ENCODE results near the gene MICAL2.
"Not testable (repeated sequence)": the region's sequence is repeated elsewhere in the genome, so short reads cannot be mapped to it uniquely, and the experiment has no call there.

Gene MICAL2

GRCh38 chr11:12137005-12137690, 26.8 kb downstream of the MICAL2 start:
- no peak for DNase-seq

GRCh38 chr11:12137938-12138731, 27.7 kb downstream of the MICAL2 start:
- no peak for DNase-seq

GRCh38 chr11:12139144-12139881, 28.9 kb downstream of the MICAL2 start:
- no peak for DNase-seq

- no peak for DNase-seq
Observed at GRCh38 chr11:12140186-12140793, 29.9 kb downstream of the MICAL2 start.

- DNase-seq: no peak
Observed at GRCh38 chr11:12141283-12141682, 30.9 kb downstream of the MICAL2 start.

- DNase-seq: no peak
Observed at GRCh38 chr11:12142176-12142575, 31.8 kb downstream of the MICAL2 start.

GRCh38 chr11:12142909-12143308, 32.5 kb downstream of the MICAL2 start:
- no peak for DNase-seq

GRCh38 chr11:12143461-12144258, 33.3 kb downstream of the MICAL2 start:
- DNase-seq: no peak

- no peak for DNase-seq
Observed at GRCh38 chr11:12144330-12145174, 34.2 kb downstream of the MICAL2 start.

GRCh38 chr11:12146678-12147077, 36.3 kb downstream of the MICAL2 start:
- not testable (repeated sequence) for DNase-seq

- DNase-seq: no peak
Observed at GRCh38 chr11:12147827-12148226, 37.4 kb downstream of the MICAL2 start.

GRCh38 chr11:12148466-12148865, 38.1 kb downstream of the MICAL2 start:
- no peak for DNase-seq

GRCh38 chr11:12148882-12149281, 38.5 kb downstream of the MICAL2 start:
- no peak for DNase-seq

- peak in 1 of 2 donors; percentile 65 for DNase-seq
Observed at GRCh38 chr11:12149672-12150225, 39.4 kb downstream of the MICAL2 start.

- peak in 1 of 2 donors; percentile 9 for DNase-seq
Observed at GRCh38 chr11:12150831-12151382, 40.5 kb downstream of the MICAL2 start.

- no peak for DNase-seq
Observed at GRCh38 chr11:12152321-12152720, 41.9 kb downstream of the MICAL2 start.

- DNase-seq: no peak
Observed at GRCh38 chr11:12154871-12155668, 44.7 kb downstream of the MICAL2 start.

GRCh38 chr11:12155696-12156095, 45.3 kb downstream of the MICAL2 start:
- no peak for DNase-seq

GRCh38 chr11:12156301-12157140, 46.1 kb downstream of the MICAL2 start:
- no peak for DNase-seq

Data from bone marrow (tissue), 2 donors.